DMS153 (cell line): ENCODE measurements around the gene VPS72.

Experiments used
- DNase-seq: peaks from one replicate; lab custom pipeline; 2025; lab: John Stamatoyannopoulos, UW

VPS72 gene

DNA sequence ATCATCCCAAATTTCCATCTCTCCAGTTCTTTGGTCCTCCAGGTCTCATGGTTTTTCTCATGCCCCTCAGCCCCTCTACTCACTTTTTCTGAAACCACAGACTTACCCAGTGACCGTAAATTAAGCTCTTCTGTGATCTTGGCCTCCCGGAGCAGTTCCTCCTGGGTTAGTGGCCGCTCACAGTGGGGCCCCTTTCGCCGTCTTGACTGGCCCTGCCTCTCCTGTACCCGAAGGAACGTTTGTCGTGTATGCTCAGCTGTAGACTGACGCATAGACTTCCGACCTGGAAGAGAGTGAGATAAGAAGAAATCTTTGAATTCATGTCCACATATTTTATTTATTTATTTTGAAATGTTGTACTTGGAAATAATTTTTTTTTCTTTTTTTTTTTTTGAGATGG lies 5.8 kb downstream of the VPS72 start:
- DNase-seq = no peak

DNA sequence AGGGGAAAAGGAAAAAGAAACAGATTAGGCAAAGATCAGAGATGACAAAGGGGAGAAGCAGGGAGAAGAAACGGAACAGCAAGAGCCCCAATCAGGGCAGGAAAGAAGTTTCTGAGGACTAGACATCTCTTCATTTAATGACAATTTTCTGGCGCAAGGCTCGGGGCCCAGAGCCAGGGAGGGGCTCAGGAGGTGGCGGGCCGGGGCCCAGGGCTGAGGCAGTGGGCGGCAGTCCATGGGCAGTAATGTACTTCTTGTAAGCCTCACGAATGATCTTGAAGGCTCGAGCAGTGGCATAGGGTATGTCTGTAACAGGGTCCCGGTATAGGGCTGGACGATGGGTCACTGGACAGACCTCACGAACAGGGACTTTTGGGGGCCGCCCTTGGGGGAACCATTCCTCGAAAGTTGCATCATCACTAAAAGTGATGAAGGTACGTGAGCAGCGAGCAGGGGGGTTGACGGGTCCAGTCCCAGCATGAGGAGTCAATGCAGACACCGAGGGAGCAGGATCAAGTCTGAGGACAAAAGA lies 13.4 kb downstream of the VPS72 start:
- DNase-seq = no peak

DNA sequence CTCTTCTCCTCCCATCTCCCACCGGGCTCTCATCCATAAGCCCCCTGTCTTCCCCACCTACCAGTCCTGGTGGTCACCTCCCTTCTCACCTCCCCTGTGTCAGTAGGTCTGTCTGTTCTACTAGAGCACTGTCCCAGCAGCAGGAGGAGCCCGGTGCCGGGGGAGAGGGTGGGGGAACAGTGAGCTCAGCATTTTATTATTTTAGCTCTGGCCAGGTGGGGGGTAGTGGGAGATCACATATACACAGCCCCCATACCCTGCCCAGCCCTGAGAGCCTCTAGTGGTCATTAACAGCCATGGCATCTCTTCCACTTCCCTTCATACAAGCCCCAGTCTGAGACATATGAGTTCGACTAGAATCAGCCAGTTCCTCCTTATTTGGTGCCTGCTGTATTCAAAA lies 14.1 kb downstream of the VPS72 start, which contains the start of gene TMOD4:
Gene TMOD4 (minus strand): TSS at position 119 of the 400 bp plus-strand sequence. CDS start 1,106 bp downstream, outside the sequence.
- no peak for DNase-seq

DNA sequence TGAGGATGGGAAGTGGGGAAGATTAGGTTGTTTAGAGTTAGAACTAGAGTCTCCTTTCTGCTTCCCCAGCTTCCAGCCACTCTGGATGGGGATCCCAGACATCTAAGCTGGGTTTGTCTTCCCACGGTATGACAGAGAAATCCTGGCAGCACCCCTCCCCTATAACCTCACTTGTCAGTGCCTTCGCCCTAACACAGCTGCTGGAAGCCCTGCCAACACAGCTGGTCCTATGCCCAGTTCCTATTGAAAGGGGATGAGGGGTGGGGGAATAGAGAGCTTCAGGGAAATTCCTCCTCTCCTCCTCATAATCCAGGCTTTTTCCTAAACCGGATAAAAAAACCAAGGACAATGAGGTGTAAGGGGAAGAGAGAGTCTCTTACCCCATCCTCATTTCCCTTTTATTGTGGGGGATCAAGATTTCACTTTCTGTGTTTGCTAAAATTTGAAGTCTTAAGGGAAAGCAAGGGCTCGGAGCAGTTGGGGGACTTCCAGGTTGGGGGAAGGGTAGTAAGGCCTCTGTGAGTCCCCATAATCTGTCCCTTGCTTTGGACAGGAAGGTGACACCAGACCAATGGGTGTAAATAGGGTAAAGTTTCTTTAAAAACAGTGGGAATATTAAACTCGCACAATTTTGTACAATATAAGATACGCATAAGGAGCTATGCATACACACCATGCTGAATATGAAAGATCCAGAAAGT lies 14.8 kb downstream of the VPS72 start:
- DNase-seq = no peak

DNA sequence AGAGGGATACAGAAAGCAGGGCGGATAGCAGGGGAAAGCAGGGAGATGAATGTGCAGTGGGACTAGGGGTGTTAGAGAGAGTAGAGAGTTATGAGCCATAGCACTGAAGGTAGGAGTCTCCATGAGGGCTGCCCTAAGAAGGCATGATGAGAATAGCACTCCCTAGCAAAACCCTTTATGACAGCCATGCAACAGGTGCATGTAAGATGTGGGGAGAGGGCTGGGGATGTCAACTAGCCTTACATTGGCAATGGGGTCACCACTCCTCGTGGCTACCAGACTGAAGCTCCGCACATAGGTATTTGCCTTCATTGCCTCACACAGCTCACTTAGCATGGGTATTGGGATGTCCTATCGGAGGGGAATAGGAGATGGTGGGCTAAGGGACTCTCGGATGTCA lies 18.8 kb downstream of the VPS72 start:
- no peak for DNase-seq

DNA sequence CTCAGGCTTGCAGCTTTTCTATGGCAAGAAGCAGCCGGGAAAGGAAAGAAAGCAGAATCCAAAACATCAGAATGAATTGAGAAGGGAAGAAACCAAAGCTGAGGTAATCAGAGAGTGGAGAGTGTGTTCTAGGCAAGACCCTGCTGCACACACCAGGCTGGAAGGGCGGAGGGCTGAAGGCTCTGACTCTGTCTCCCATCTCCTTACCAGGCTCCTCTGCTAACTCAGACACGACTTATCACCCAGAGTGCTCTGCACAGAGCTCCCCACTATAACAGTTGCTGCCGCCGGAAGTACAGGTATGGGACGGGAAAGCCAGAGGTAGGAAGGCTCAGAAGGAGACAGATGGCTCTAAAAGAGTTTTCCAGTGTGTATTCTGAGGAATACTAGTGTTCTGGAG lies 22.9 kb downstream of the VPS72 start:
- DNase-seq = no peak

DNA sequence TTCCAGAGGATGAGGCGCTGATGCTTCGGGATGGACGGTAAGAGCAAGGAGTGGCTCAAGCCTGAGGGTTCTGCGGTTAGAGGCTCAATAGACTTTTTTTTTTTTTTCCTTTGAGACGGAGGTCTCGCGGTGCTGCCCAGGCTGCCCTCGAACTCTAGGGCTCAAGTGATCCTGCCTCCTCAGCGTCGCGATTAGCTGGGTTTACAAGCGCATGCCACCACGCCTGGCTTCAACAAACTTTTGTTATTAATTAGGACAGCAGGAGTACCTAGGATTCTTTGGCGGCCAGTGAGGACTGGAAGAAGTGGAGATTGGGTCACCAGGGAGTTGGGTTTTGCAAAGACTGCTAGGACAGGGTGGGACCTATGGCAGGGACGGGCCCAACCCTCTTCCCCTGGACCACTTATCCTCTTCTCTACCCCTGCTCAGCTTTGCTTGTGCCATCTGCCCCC lies 23.5 kb downstream of the VPS72 start:
- no peak for DNase-seq

DNA sequence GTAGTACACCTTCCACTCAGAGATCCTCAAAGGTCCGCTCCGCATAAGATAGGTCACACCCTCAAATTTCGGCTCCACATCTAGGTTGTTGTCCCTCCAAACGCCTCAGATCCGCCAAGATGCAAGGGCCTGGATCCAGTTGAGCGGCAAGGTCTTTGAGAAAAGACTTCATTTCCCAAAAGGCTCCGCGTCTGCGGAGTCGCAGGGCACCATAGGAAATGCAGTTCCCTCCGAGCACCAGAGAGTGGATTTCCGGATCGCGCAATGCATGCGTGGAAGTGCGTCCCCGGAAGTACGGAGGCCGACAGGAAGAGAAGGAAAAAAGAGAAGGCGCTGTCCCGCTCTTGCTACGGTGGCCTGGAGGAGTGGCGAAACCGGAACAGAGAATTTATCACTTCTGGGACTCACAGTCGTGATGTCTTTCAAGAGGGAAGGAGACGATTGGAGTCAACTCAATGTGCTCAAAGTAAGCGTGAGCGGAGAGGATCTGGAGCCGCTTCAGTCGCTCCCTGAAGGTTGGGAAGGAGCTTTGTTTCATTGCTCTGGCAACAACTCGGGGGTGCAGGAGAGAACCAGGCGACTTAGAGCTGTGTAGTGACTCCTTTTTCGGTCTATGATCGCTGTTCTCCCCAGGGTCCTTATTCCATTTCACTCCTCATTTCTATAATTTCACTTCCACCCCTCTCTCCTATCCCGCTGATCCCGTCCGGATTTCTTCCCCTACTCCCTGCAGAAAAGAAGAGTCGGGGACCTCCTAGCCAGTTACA lies 24.1 kb downstream of the VPS72 start, which contains the start of the genes LYSMD1 and SCNM1:
Gene LYSMD1 (minus strand): TSS at position 165 of the 767 bp plus-strand sequence. CDS start 644 bp downstream, outside the sequence.
Gene SCNM1 (plus strand): TSS at position 407 of the 767 bp plus-strand sequence. CDS start 9 bp downstream, at position 416.
- peak; percentile 99 for DNase-seq

DNA sequence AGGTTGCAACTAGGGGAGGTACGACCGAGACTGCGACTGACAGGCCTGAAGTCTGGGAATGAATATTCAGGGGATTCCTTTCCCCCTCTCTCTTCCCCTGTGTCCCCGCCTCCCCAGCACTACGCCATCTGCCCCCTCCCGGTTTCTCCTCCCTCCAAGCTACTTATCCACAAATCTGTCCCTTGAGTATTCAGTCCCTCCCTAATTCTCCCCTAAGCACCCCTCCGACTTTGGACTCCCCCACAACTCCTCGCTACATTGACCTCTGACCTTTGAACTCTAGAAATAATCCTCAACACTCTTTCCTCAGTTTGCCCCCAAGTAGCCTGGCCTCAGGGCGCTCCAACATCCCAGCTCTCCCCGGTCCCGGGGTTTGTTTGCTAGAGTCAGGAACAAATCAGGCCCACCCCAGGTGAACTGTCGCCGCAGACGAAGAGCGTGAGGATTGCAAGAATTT lies 24.7 kb downstream of the VPS72 start:
- no peak for DNase-seq

DNA sequence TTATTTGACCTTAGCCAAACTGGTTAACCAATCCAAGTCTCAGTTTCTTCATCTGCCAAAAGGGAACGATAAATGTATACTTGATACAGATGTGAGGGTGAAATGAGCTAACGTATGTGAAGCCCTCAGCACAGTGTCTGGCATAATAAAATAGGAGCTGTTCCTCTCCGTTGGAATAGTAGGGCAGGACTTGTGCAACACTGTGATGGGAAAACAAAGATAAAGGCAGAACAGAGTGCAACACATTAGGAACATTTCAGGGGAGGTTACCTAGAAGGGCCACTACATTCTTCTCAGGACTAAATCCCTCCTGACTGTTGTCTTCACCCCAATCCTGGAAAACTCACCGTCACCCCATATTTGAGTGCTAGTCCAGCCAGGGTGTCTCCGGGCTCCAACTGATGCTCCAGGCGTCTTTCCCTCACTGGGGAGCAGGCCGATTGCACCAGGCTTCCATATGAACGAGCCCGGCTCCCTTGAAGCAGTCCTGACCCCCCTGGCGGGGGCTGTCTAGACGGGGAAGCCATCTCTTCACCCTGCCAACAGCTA lies 25.2 kb downstream of the VPS72 start:
- no peak for DNase-seq

DNA sequence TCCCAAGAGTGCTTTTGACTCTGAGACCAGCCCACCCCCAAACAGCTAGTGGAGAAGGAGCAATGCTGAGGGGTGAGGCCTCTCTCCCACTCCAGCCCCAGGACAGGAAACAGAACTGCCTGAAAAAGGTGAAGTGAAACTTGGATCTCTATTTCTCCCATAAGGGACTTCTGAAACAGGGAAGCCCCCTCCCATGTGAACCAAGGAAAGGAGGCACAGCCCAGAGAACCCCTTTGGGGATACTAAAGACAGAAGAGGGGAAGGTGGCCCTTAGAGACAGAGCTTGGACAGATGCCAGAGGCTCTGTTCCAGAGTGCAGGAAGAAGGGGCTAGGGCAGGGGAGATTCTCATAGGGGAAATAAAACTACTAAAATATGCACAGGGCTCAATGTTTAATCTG lies 30.6 kb downstream of the VPS72 start:
- DNase-seq = no peak

DNA sequence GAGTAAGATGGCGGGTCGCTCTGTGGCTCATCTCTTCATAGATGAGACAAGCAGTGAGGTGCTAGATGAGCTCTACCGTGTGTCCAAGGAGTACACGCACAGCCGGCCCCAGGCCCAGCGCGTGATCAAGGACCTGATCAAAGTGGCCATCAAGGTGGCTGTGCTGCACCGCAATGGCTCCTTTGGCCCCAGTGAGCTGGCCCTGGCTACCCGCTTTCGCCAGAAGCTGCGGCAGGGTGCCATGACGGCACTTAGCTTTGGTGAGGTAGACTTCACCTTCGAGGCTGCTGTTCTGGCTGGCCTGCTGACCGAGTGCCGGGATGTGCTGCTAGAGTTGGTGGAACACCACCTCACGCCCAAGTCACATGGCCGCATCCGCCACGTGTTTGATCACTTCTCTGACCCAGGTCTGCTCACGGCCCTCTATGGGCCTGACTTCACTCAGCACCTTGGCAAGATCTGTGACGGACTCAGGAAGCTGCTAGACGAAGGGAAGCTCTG lies 31.2 kb downstream of the VPS72 start:
- no peak for DNase-seq

DNA sequence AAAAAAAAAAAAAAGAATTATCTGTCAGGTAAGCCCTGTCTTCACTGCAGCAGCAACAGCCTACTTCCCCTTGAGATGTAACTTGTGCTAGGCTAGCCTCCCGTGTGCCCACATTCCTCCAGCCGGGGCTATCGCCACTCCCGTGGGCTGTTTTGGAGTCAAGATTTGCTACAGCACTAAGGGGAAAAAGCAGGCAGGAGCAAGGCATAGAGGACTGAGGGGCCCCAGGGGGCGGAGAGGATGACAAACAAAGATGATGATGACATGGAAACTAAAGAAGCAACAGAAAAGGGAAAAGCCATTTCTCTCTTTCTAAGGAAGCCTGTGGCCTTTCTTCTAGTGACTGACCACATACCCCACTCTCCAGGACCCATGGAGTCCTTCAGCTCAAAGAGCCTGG lies 31.7 kb downstream of the VPS72 start:
- no peak for DNase-seq

DNA sequence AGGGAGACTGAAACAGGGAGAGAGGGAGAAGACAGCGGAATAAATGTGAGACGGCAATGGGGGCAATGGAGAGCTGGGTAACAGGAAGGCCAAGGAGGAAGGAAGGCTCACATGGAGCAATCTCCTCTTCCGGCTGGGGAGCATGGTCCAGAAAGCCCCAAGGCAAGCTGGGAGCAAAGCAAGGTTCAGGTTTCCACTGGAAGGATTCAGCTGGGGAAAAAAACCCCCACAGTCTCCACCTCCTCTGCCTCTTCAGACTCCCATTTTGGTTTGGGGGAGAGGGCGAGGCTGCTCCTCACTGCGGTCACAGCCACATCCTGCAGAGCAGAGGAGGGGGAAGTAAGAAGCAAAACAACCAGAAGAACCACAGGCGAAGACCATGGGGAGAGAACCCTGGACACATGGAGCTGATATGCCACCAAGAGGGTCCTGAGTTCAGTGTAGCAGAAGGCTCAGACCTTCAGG lies 32.9 kb downstream of the VPS72 start:
- no peak for DNase-seq

DNA sequence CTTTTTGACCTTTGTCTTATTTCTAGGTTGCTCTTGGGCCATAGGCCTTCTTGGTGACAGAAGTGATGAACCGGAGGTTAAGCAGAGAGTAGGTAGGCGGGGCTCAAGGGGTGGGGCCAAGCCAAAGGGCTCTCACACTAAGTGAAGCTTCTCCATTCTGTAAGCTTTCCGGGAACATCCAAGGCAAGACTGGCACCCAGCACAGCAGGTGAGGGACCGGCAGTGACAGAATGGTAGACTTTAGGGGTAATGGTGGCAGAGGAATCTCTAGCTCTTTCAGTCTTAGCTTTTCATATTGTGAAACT lies 33.5 kb downstream of the VPS72 start, which contains the start of gene TNFAIP8L2:
Gene TNFAIP8L2 (plus strand): TSS at position 135 of the 305 bp plus-strand sequence. CDS start 2,049 bp downstream, outside the sequence.
- DNase-seq = peak; percentile 18

DNA sequence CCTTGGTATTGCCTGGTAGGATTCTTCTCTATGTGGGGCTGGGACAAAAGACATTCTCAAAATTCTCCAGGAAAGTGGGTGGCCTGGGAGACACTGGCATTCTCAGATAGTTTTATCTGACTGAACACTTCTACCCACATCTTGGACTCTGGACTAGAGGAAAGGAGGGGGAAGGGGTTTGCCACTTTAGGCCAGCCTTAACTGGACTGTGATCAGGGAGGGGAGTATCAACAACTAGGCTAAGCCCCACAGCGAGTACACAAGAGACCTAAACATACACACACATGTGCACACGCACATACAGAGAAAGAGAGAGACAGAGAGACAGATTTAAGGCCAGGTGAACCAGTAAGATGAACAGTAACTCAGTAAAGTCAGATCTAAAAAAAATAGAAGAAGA lies 42.3 kb downstream of the VPS72 start:
- no peak for DNase-seq

DNA sequence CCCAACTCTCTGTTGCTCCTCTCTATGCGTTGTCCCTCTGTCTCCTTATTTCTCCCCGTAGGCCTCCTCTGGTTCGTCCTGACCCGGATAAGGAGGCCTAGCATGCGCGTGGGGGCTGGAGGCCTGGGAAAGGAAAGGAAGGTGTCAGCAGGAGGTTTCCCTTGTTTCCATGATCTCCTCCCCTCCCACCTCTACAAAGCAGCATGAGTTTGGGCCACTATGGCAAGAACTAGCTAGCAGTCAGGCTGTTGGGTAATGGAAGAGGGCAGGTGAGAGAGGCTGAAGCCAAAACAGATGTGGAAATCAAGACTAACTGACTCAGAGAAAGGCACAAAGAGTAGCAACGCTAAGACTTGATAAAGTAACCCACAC lies 42.9 kb downstream of the VPS72 start:
- DNase-seq = no peak

DNA sequence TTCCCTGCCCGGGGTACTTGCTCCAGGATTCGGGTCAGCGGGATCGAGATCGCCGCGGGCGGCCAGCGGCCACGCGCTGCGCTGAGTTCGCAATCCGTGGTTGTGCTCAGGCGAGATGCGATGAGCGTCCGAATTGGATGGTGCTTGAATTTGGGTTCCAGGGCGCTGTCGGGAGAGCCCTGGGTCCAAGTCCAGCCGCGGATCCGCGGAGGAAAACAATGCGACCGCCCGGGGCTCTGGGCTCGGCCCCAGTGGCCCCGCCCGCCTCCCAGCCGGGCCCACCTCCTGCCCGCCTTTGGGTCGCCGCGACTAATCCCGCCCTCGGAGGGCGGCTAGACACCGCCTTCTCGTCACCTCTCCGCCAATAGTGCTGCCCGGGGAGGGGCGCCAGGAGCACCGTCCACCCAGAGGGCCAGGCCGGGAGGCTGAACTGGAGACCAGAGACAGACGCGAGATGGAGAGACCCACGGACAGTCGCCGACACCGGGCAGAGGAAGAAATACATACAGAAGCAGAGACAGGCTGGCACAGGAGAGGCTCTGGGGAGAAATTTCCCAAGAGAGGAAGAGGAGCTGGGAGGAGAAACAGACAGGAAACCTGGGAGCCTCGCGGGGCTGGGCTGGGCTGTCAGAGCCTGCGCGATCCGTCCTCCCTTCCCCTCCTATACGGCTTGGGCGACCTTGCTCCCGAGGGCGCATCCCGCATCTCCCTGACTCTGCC lies 43.4 kb downstream of the VPS72 start, which contains the start of gene SEMA6C:
Gene SEMA6C (minus strand): TSS at position 220 of the 720 bp plus-strand sequence. CDS start 4,010 bp downstream, outside the sequence.
- DNase-seq = peak; percentile 89

DNA sequence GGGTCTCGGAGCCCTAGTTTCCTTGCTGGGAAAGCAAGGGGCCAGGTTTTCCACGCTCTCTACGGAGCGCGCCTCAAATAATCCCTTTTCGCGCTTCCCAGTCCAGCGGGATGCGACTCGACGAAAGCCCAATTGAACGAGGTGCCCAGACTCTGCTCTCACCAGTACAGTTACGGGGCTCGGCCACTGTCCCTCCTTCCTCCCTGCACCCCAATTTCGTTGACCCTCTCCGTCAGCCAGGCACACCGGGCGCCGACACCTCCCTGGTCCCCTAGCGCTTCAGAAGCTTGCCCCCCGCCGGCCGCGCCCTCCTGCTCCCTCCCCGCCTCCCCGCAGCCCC lies 44.0 kb downstream of the VPS72 start:
- DNase-seq = no peak

DNA sequence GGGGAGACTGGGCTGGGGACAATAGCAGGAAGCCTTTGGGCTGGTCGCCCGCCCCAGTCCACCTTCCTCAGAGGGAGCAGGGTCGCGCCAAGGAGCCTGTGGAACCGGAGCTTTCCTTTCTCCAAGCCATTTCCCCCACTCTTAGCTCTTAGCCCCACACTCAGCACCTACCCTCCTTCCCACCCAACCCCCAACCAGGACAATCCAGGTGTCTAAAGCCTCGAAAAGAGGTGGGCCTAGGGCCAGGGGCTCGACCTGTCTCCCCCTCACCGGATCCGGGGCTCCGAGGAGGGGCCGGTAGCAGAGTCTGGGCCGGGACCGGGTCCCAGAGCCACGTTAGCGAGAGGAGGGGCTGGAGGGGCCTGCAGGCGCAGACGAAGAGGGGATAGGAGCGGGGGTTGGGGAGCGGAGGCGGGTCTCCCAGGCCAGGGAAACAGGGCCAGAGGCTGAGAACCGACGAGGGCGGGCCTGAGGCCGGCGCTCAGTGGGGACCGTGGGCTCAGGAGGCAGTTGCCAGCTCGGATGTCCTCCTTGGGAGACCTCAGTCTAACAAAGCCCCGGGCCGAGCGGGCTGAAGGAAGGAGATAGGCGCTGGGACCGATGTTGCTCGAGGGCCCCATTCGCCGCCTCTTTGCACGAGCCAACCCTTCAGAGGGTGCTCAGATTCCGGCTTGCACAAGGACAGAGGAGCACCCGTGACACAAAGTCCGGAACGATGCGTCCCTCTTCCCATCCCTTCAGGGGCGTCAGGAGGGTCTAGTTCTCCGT lies 44.5 kb downstream of the VPS72 start:
- no peak for DNase-seq
